Measurements from ENCODE around the gene PABPC1L. TPM values are rescaled to one million over a fixed set of nuclear protein-coding genes. Genes with fewer than 3 reads are reported as not detected.
A peak's percentile ranks its signal among the peaks of the same experiment; 100 is the strongest.

PABPC1L gene
- total RNA-seq, 4 donors from 2014 or later: 2.0 to 5.9 (median 2.9) TPM

DNA sequence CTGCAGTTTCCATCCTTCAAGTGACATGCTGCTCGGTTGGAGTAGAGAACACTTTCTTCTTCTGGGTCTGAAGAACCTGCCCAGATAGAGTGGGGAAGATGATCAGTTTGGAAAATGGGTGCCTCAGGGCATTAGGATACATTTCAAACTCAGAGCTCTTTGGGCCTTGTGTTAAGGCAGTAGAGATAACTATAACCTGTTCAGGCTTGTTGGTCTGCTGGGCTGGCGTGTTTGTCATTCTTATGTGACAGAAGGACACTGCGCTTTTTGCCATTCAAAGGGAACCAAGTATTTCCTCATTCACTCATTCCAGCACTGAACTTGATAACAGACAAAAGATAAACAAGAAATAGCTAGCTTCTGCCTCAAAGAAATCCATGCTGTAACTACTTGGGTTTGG, 46.5 kb downstream of the PABPC1L start:
- Histone ChIP-seq H3K36me3 (peaks cover 21 to 52% (median 50%) of the 10 kb centered on the region in 4 donors), H3K4me1 (peaks cover 11 to 28% (median 22%) of the 10 kb centered on the region in 4 donors), H3K27me3 (no peaks in the 10 kb centered on the region), H3K4me3 (no peak overlapping the region), H3K9me3 (no peaks in the 10 kb centered on the region), H3K27ac (replicated peaks in 1 of 4) (no peak overlapping the region)
- intact Hi-C loops (cut with DNase I): loop anchor here (5.0 kb wide), 1 partner anchor 44 kb away; the partner anchor contains the start of gene PABPC1L
- TF ChIP-seq POLR2AphosphoS5 (IDR thresholded peaks at IDR 0.05) (no peak), POLR2A (IDR thresholded peaks at IDR 0.05; ENCODE audit: low read depth) (no peak), CTCF (IDR thresholded peaks at IDR 0.05) (no peak), EP300 (IDR thresholded peaks at IDR 0.05) (no peak)
- no peak for DNase-seq (ENCODE audit: extremely low spot score)
- 94% methylated on average over 3 of the region's 3 CpGs for WGBS

GRCh38 chr20:44958276-44958675, 48.4 kb downstream of the PABPC1L start:
- H3K27me3 ChIP-seq: no peaks in the 10 kb centered on the region

GRCh38 chr20:44959082-44959637, 49.3 kb downstream of the PABPC1L start:
- intact Hi-C loops (cut with DNase I): loop anchor here (5.0 kb wide), 1 partner anchor 47 kb away; the partner anchor contains the start of gene PABPC1L
- peak overlapping the region; percentile 78 to 89 (median 86) for H3K27ac ChIP-seq (replicated peaks in 1 of 4)
- 19% methylated on average over 8 of the region's 8 CpGs for WGBS

More at GRCh38 chr20:44958276-44958675, 48.4 kb downstream of the PABPC1L start:
- H3K36me3 ChIP-seq: peaks cover 15 to 33% (median 33%) of the 10 kb centered on the region in 4 donors
- TF ChIP-seq POLR2AphosphoS5 (IDR thresholded peaks at IDR 0.05) (no peak), CTCF (IDR thresholded peaks at IDR 0.05) (no peak)
- WGBS: 98% methylated on average over 7 of the region's 8 CpGs
- H3K4me3 ChIP-seq: no peak overlapping the region
- no peaks in the 10 kb centered on the region for H3K9me3 ChIP-seq
- H3K27ac ChIP-seq (replicated peaks in 1 of 4): no peak overlapping the region
- intact Hi-C loops (cut with DNase I): loop anchor here (5.0 kb wide), 1 partner anchor 46 kb away; the partner anchor contains the start of gene PABPC1L
- H3K4me1 ChIP-seq: peaks cover 11 to 28% (median 22%) of the 10 kb centered on the region in 4 donors
- no peak for DNase-seq (ENCODE audit: extremely low spot score)

DNA sequence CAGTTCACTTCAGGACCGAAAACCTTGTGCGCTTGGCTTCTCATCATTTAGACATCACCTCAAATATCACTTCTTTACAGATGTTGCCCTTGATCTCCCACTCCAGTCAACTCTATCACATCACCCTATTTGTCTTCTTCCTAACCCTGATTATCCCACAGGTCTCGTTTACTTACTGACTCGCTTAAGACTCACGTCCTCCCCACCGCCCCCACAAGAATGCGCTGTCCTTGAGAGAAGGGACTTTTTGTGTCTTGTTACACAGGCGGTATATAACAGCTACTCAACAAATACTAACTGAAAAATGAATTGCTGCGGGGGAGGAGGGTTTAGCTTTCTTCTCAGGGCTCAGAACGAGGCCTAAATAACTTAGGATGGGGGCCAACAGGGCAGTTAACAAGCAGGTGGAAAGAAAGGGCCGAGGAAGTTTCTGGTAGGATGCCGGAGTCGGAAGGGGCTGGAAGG, 49.8 kb downstream of the PABPC1L start:
- peak overlapping the region; percentile 70 to 94 (median 79) for H3K4me3 ChIP-seq
- H3K9me3 ChIP-seq: no peaks in the 10 kb centered on the region
- WGBS: 3% methylated on average over 13 of the region's 13 CpGs
- peak overlapping the region; percentile 78 to 89 (median 86) for H3K27ac ChIP-seq (replicated peaks in 1 of 4)
- no peak for DNase-seq (ENCODE audit: extremely low spot score)
- H3K36me3 ChIP-seq: peaks cover 7 to 19% (median 19%) of the 10 kb centered on the region in 4 donors
- intact Hi-C loops (cut with DNase I): loop anchor here (5.0 to 10.0 kb wide), 2 partner anchors 47 to 215 kb away; partner anchors contain the start of genes KCNK15 and PABPC1L
- H3K4me1 ChIP-seq: peaks cover 11 to 28% (median 22%) of the 10 kb centered on the region in 4 donors
- no peaks in the 10 kb centered on the region for H3K27me3 ChIP-seq
- no peak for TF ChIP-seq POLR2AphosphoS5 (IDR thresholded peaks at IDR 0.05)
- no peak for TF ChIP-seq POLR2A (IDR thresholded peaks at IDR 0.05; ENCODE audit: low read depth)
- peak in 1 of 3 experiments; percentile 3 for TF ChIP-seq CTCF (IDR thresholded peaks at IDR 0.05)
- no peak for TF ChIP-seq EP300 (IDR thresholded peaks at IDR 0.05)

More at GRCh38 chr20:44959082-44959637, 49.3 kb downstream of the PABPC1L start:
- H3K4me1 ChIP-seq: peaks cover 11 to 28% (median 22%) of the 10 kb centered on the region in 4 donors
- H3K4me3 ChIP-seq: peak overlapping the region; percentile 70 to 94 (median 79)
- no peak for TF ChIP-seq POLR2A (IDR thresholded peaks at IDR 0.05; ENCODE audit: low read depth)
- TF ChIP-seq CTCF (IDR thresholded peaks at IDR 0.05): no peak
- TF ChIP-seq EP300 (IDR thresholded peaks at IDR 0.05): no peak
- TF ChIP-seq POLR2AphosphoS5 (IDR thresholded peaks at IDR 0.05): no peak
- DNase-seq (ENCODE audit: extremely low spot score): no peak
- H3K9me3 ChIP-seq: no peaks in the 10 kb centered on the region
- peaks cover 12 to 24% (median 24%) of the 10 kb centered on the region in 4 donors for H3K36me3 ChIP-seq
- no peaks in the 10 kb centered on the region for H3K27me3 ChIP-seq
